ENCODE data around the gene EP400.

The EP400 gene

GRCh38 chr12:132019891-132020290 is 70.1 kb downstream of the EP400 start:
- TF ChIP-seq GATA2 (IDR thresholded peaks at IDR 0.05; ENCODE audit: low read depth, low read length) (no peak), GATA3 (IDR thresholded peaks at IDR 0.05; ENCODE audit: low read depth, low read length) (no peak)

- TF ChIP-seq GATA2 (IDR thresholded peaks at IDR 0.05; ENCODE audit: low read depth, low read length) (no peak), GATA3 (IDR thresholded peaks at IDR 0.05; ENCODE audit: low read depth, low read length) (no peak)
Observed at GRCh38 chr12:132020292-132020691, 70.5 kb downstream of the EP400 start.

- no peak for TF ChIP-seq GATA2 (IDR thresholded peaks at IDR 0.05; ENCODE audit: low read depth, low read length)
- no peak for TF ChIP-seq GATA3 (IDR thresholded peaks at IDR 0.05; ENCODE audit: low read depth, low read length)
Observed at GRCh38 chr12:132021031-132021871, 71.5 kb downstream of the EP400 start.

GRCh38 chr12:132021965-132022364 is 72.2 kb downstream of the EP400 start:
- no peak for TF ChIP-seq GATA3 (IDR thresholded peaks at IDR 0.05; ENCODE audit: low read depth, low read length)
- TF ChIP-seq GATA2 (IDR thresholded peaks at IDR 0.05; ENCODE audit: low read depth, low read length), result no peak

GRCh38 chr12:132023658-132024057 is 73.9 kb downstream of the EP400 start:
- no peak for TF ChIP-seq GATA3 (IDR thresholded peaks at IDR 0.05; ENCODE audit: low read depth, low read length)
- TF ChIP-seq GATA2 (IDR thresholded peaks at IDR 0.05; ENCODE audit: low read depth, low read length), result no peak

- TF ChIP-seq GATA3 (IDR thresholded peaks at IDR 0.05; ENCODE audit: low read depth, low read length) (no peak), GATA2 (IDR thresholded peaks at IDR 0.05; ENCODE audit: low read depth, low read length) (no peak)
Observed at GRCh38 chr12:132024758-132025157, 75.0 kb downstream of the EP400 start.

GRCh38 chr12:132025526-132025925 is 75.8 kb downstream of the EP400 start:
- TF ChIP-seq GATA3 (IDR thresholded peaks at IDR 0.05; ENCODE audit: low read depth, low read length) (no peak), GATA2 (IDR thresholded peaks at IDR 0.05; ENCODE audit: low read depth, low read length) (no peak)

- TF ChIP-seq GATA3 (IDR thresholded peaks at IDR 0.05; ENCODE audit: low read depth, low read length), result no peak
- no peak for TF ChIP-seq GATA2 (IDR thresholded peaks at IDR 0.05; ENCODE audit: low read depth, low read length)
Observed at GRCh38 chr12:132026061-132026795, 76.5 kb downstream of the EP400 start.

GRCh38 chr12:132026796-132027500 is 77.2 kb downstream of the EP400 start:
- no peak for TF ChIP-seq GATA3 (IDR thresholded peaks at IDR 0.05; ENCODE audit: low read depth, low read length)
- no peak for TF ChIP-seq GATA2 (IDR thresholded peaks at IDR 0.05; ENCODE audit: low read depth, low read length)

GRCh38 chr12:132027636-132028035 is 77.9 kb downstream of the EP400 start:
- no peak for TF ChIP-seq GATA3 (IDR thresholded peaks at IDR 0.05; ENCODE audit: low read depth, low read length)
- TF ChIP-seq GATA2 (IDR thresholded peaks at IDR 0.05; ENCODE audit: low read depth, low read length), result no peak

GRCh38 chr12:132028111-132028510 is 78.4 kb downstream of the EP400 start:
- TF ChIP-seq GATA2 (IDR thresholded peaks at IDR 0.05; ENCODE audit: low read depth, low read length) (no peak), GATA3 (IDR thresholded peaks at IDR 0.05; ENCODE audit: low read depth, low read length) (no peak)

GRCh38 chr12:132029503-132030300 is 80.0 kb downstream of the EP400 start:
- TF ChIP-seq GATA2 (IDR thresholded peaks at IDR 0.05; ENCODE audit: low read depth, low read length) (no peak), GATA3 (IDR thresholded peaks at IDR 0.05; ENCODE audit: low read depth, low read length) (no peak)

GRCh38 chr12:132030367-132031038 is 80.8 kb downstream of the EP400 start:
- TF ChIP-seq GATA3 (IDR thresholded peaks at IDR 0.05; ENCODE audit: low read depth, low read length) (no peak), GATA2 (IDR thresholded peaks at IDR 0.05; ENCODE audit: low read depth, low read length) (no peak)

Data from SH-SY5Y (cell line).